GM10847 (cell line): Measurements from ENCODE around the gene ZC2HC1C.

Experiments
- POLR2A ChIP-seq: IDR thresholded peaks from 2 replicates; pipeline ENCODE4 v1.6.1; 2011; ENCODE audit not compliant: insufficient read length; ENCODE audit errors: extremely low read depth

ZC2HC1C gene

GRCh38 chr14:75069121-75069810 lies at the start of gene ZC2HC1C:
Gene ZC2HC1C, plus strand, starts transcription at chr14:75069641. Its CDS starts 933 bp downstream, at chr14:75070574.
- TF ChIP-seq POLR2A = peak; percentile 38

GRCh38 chr14:75022655-75023054 lies 46.8 kb upstream of the ZC2HC1C start:
- no peak for TF ChIP-seq POLR2A

DNA sequence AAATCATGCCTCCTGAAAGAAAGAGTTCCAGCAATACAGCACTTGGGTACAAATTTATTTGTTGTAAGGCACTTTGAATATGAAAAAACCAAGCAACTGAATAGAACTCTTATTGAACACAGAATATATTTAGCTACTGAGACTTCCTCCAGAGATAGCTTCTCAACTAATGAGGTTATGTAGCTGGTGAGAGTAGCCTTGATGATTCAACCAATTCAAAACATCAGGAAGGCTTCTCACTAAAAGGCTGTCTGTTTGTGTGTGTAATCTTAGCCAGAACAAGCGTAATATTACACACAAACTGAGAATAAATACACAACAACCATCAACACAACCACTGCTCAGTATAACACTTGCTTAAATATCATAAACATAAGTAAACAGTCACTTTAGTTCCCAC lies 46.3 kb upstream of the ZC2HC1C start:
- no peak for TF ChIP-seq POLR2A

DNA sequence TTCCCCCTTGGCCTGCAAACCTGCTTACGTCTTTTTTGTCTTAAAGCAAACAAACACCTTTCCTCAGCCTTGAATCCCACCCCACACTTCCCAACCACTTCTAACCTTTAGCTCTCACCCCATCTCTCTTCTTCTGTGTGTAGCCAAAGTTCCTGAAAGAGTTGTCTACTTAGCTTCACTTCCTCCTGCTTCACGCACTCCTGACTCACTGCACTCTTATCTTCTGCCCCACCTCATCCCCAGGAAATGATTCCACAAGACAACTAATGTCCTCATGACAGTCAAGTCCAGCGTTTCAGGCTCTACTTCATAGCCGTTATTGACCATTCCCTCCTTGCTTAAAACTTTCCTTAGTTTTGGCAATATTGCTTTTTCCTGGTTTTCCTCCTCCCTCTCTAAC lies 44.4 kb upstream of the ZC2HC1C start:
- no peak for TF ChIP-seq POLR2A

- no peak for TF ChIP-seq POLR2A
Measured at GRCh38 chr14:75025876-75026275, 43.6 kb upstream of the ZC2HC1C start.

GRCh38 chr14:75030147-75030546 lies 39.3 kb upstream of the ZC2HC1C start:
- TF ChIP-seq POLR2A = no peak

DNA sequence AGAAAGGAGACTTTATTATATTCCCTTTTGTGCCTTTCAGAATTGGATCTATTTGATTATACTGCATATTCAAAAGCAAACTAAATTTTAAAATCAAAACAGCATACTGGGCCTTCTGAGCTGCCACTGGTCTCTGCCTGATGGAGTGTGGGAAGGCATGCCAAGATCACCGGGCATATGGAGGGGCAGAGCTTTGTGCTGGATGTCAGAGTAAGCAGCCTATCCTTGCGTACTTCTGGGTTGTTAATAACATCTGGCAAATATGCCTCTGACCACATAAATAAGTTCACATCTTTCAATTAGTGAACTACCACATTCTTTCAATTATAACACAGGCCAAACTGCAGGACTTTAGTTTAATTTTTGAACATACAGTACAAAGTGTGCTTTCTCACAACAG lies 36.5 kb upstream of the ZC2HC1C start:
- TF ChIP-seq POLR2A = no peak

- no peak for TF ChIP-seq POLR2A
Measured at GRCh38 chr14:75040507-75040906, 28.9 kb upstream of the ZC2HC1C start.

GRCh38 chr14:75040959-75041358 lies 28.5 kb upstream of the ZC2HC1C start:
- TF ChIP-seq POLR2A = no peak

- no peak for TF ChIP-seq POLR2A
Measured at GRCh38 chr14:75041613-75042012, 27.8 kb upstream of the ZC2HC1C start.

- no peak for TF ChIP-seq POLR2A
Measured at GRCh38 chr14:75042035-75042434, 27.4 kb upstream of the ZC2HC1C start.

GRCh38 chr14:75044322-75044721 lies 25.1 kb upstream of the ZC2HC1C start:
- TF ChIP-seq POLR2A = no peak

- no peak for TF ChIP-seq POLR2A
Measured at GRCh38 chr14:75044752-75045151, 24.7 kb upstream of the ZC2HC1C start.

DNA sequence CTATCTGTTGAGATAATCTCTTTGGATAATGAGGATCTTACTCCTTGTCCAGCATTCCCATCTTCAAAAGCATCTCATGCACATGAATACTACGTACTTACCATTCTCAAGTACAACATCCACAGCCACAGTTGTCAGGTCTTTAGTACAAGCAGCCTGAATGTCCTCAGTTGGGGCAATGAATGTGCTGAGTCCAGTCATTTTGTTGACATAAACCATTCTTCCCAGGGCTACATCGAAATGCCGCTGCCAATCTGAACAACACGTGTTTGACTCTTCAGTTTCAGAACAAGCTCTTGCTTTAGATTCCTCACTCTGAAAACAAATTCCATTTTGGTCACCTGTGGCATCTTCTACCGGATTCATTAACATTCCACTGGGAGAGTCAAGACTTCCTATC lies 23.2 kb upstream of the ZC2HC1C start:
- TF ChIP-seq POLR2A = no peak

DNA sequence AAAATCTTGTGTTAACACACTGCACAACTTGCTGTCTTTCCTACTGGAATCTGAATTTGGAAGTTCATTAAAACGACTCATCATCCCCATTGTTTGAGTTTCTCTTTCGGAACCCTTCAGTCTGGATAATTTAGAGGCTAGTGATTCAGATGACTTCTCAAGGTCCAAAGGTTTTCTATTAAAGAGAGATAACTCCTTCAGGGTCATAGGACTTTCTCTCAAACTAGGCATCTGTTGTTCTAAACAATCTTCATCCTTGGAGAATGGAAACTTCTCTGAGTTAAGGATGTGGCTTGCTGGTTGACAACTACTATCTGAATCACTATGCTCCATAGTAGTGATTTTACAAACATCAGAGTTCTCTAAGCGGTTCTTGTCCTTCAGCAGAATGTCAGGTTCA lies 22.5 kb upstream of the ZC2HC1C start:
- TF ChIP-seq POLR2A = no peak

GRCh38 chr14:75047506-75047905 lies 21.9 kb upstream of the ZC2HC1C start:
- no peak for TF ChIP-seq POLR2A

DNA sequence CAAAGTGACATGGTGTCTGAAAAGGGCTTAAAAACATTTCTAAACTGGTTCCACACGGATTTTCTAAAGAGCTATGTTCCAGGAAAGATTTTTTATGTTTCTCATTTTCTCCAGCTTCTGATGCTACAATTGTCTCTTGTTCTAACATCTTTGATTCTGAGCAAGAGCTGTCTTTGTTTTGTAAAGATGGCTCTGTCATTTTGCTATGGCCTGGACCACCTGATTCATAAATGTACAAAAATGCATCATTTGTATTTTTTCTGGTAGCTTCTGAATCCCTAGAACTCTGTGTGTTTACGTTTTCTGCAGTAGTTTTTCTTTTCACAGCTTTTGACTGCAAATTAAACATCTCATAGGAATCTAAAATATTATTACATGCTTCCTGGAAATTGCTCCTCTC lies 21.3 kb upstream of the ZC2HC1C start:
- TF ChIP-seq POLR2A = no peak
